Measurements from ENCODE around the gene PI4KA. TPM values are rescaled to one million over a fixed set of nuclear protein-coding genes. Genes with fewer than 3 reads are reported as not detected.

The PI4KA gene
- total and polyA plus RNA-seq, 3 experiments from 2014 or later: 64.9 to 65.8 (median 65.5) TPM

GRCh38 chr22:20811971-20812660 is 46.5 kb downstream of the PI4KA start:
- Mint-ChIP-seq H3K36me3 (peaks cover 0 to 81% (median 37%) of the 10 kb centered on the region in 3 donors), H3K27ac (peak overlapping the region in 1 of 8 donors; percentile 70)

GRCh38 chr22:20811171-20811570 is 47.4 kb downstream of the PI4KA start:
- peak overlapping the region in 3 of 8 donors; percentile 46 to 76 (median 68) for H3K27ac Mint-ChIP-seq
- Histone ChIP-seq H3K36me3 (ENCODE audit: insufficient read depth, low read length) (peaks cover 10% of the 10 kb centered on the region), H3K27ac (ENCODE audit: low read depth, low read length) (no peak overlapping the region), H3K27me3 (ENCODE audit: insufficient read depth, low read length, poor library complexity, severe bottlenecking) (no peaks in the 10 kb centered on the region), H3K4me3 (ENCODE audit: low read length) (no peak overlapping the region), H3K9me3 (ENCODE audit: low read length) (no peaks in the 10 kb centered on the region), H3K4me1 (ENCODE audit: insufficient read depth, low read length) (no peaks in the 10 kb centered on the region)
- H3K9me3 Mint-ChIP-seq: no peaks in the 10 kb centered on the region
- peaks cover 0 to 4% of the 10 kb centered on the region in 2 donors for H3K27me3 Mint-ChIP-seq
- H3K4me3 Mint-ChIP-seq: no peak overlapping the region
- ChIA-PET CTCF (interaction anchor here (0.7 kb wide), 1 partner anchor 11 kb away, joined by 3 read pairs; no protein-coding TSS in a partner anchor), POLR2A (no interaction called here)
- DNase-seq: peak in 1 of 5 donors; percentile 21
- peaks cover 0 to 77% (median 29%) of the 10 kb centered on the region in 3 donors for H3K36me3 Mint-ChIP-seq
- peaks cover 0 to 5% (median 3%) of the 10 kb centered on the region in 3 donors for H3K4me1 Mint-ChIP-seq

More at GRCh38 chr22:20811971-20812660, 46.5 kb downstream of the PI4KA start:
- ChIA-PET CTCF (interaction anchor here (1.0 kb wide), 1 partner anchor 12 kb away, joined by 4 read pairs; no protein-coding TSS in a partner anchor), POLR2A (no interaction called here)
- no peaks in the 10 kb centered on the region for H3K9me3 ChIP-seq (ENCODE audit: low read length)
- Mint-ChIP-seq H3K4me3 (no peak overlapping the region), H3K27me3 (peaks cover 0 to 6% of the 10 kb centered on the region in 2 donors), H3K9me3 (no peaks in the 10 kb centered on the region), H3K4me1 (peaks cover 0 to 5% (median 3%) of the 10 kb centered on the region in 3 donors)
- no peak for DNase-seq
- no peaks in the 10 kb centered on the region for H3K4me1 ChIP-seq (ENCODE audit: insufficient read depth, low read length)
- no peak overlapping the region for H3K27ac ChIP-seq (ENCODE audit: low read depth, low read length)
- H3K4me3 ChIP-seq (ENCODE audit: low read length): no peak overlapping the region
- H3K36me3 ChIP-seq (ENCODE audit: insufficient read depth, low read length): peaks cover 7% of the 10 kb centered on the region
- no peaks in the 10 kb centered on the region for H3K27me3 ChIP-seq (ENCODE audit: insufficient read depth, low read length, poor library complexity, severe bottlenecking)

GRCh38 chr22:20810645-20811044 is 48.0 kb downstream of the PI4KA start:
- H3K36me3 ChIP-seq (ENCODE audit: insufficient read depth, low read length): peaks cover 14% of the 10 kb centered on the region
- Mint-ChIP-seq H3K36me3 (peaks cover 0 to 79% (median 31%) of the 10 kb centered on the region in 3 donors), H3K27ac (peak overlapping the region in 3 of 8 donors; percentile 47 to 76 (median 51)), H3K4me3 (no peak overlapping the region), H3K4me1 (peaks cover 0 to 5% (median 3%) of the 10 kb centered on the region in 3 donors), H3K9me3 (no peaks in the 10 kb centered on the region), H3K27me3 (peaks cover 0 to 4% of the 10 kb centered on the region in 2 donors)
- no peak overlapping the region for H3K27ac ChIP-seq (ENCODE audit: low read depth, low read length)
- no peaks in the 10 kb centered on the region for H3K9me3 ChIP-seq (ENCODE audit: low read length)
- no peaks in the 10 kb centered on the region for H3K4me1 ChIP-seq (ENCODE audit: insufficient read depth, low read length)
- H3K4me3 ChIP-seq (ENCODE audit: low read length): no peak overlapping the region
- peak in 1 of 5 donors; percentile 85 for DNase-seq
- H3K27me3 ChIP-seq (ENCODE audit: insufficient read depth, low read length, poor library complexity, severe bottlenecking): no peaks in the 10 kb centered on the region
- ChIA-PET POLR2A (no interaction called here), CTCF (interaction anchor here (0.7 kb wide), 1 partner anchor 11 kb away, joined by 3 read pairs; no protein-coding TSS in a partner anchor)

- Histone ChIP-seq H3K27me3 (ENCODE audit: insufficient read depth, low read length, poor library complexity, severe bottlenecking) (no peaks in the 10 kb centered on the region), H3K36me3 (ENCODE audit: insufficient read depth, low read length) (peaks cover 16% of the 10 kb centered on the region), H3K4me1 (ENCODE audit: insufficient read depth, low read length) (no peaks in the 10 kb centered on the region), H3K9me3 (ENCODE audit: low read length) (no peaks in the 10 kb centered on the region), H3K4me3 (ENCODE audit: low read length) (no peak overlapping the region), H3K27ac (ENCODE audit: low read depth, low read length) (no peak overlapping the region)
- no peak for DNase-seq
- Mint-ChIP-seq H3K4me3 (no peak overlapping the region), H3K27me3 (peaks cover 0 to 3% of the 10 kb centered on the region in 2 donors), H3K36me3 (peaks cover 0 to 83% (median 30%) of the 10 kb centered on the region in 3 donors), H3K4me1 (peaks cover 0 to 5% (median 3%) of the 10 kb centered on the region in 3 donors), H3K9me3 (no peaks in the 10 kb centered on the region), H3K27ac (peak overlapping the region in 3 of 8 donors; percentile 12 to 89 (median 13))
- ChIA-PET CTCF (no interaction called here), POLR2A (no interaction called here)
These were observed 48.9 kb downstream of the PI4KA start for GRCh38 chr22:20809538-20810185.

GRCh38 chr22:20808844-20809243 is 49.8 kb downstream of the PI4KA start:
- ChIA-PET CTCF (no interaction called here), POLR2A (no interaction called here)
- H3K36me3 Mint-ChIP-seq: peaks cover 0 to 86% (median 32%) of the 10 kb centered on the region in 3 donors
- no peak overlapping the region for H3K4me3 ChIP-seq (ENCODE audit: low read length)
- peaks cover 0 to 5% (median 3%) of the 10 kb centered on the region in 3 donors for H3K4me1 Mint-ChIP-seq
- H3K27ac Mint-ChIP-seq: peak overlapping the region in 2 of 8 donors; percentile 38 to 52
- peaks cover 0 to 3% of the 10 kb centered on the region in 2 donors for H3K27me3 Mint-ChIP-seq
- no peak overlapping the region for H3K4me3 Mint-ChIP-seq
- H3K9me3 ChIP-seq (ENCODE audit: low read length): no peaks in the 10 kb centered on the region
- no peak for DNase-seq
- no peaks in the 10 kb centered on the region for H3K27me3 ChIP-seq (ENCODE audit: insufficient read depth, low read length, poor library complexity, severe bottlenecking)
- no peaks in the 10 kb centered on the region for H3K9me3 Mint-ChIP-seq
- H3K4me1 ChIP-seq (ENCODE audit: insufficient read depth, low read length): no peaks in the 10 kb centered on the region
- H3K27ac ChIP-seq (ENCODE audit: low read depth, low read length): no peak overlapping the region
- peaks cover 24% of the 10 kb centered on the region for H3K36me3 ChIP-seq (ENCODE audit: insufficient read depth, low read length)

GRCh38 chr22:20807315-20807752 is 51.3 kb downstream of the PI4KA start:
- CTCF ChIA-PET: no interaction called here
- Histone ChIP-seq H3K4me1 (ENCODE audit: insufficient read depth, low read length) (no peaks in the 10 kb centered on the region), H3K4me3 (ENCODE audit: low read length) (no peak overlapping the region), H3K27me3 (ENCODE audit: insufficient read depth, low read length, poor library complexity, severe bottlenecking) (no peaks in the 10 kb centered on the region), H3K9me3 (ENCODE audit: low read length) (no peaks in the 10 kb centered on the region), H3K36me3 (ENCODE audit: insufficient read depth, low read length) (peaks cover 38% of the 10 kb centered on the region), H3K27ac (ENCODE audit: low read depth, low read length) (no peak overlapping the region)
- peaks cover 4 to 88% (median 33%) of the 10 kb centered on the region in 3 donors for H3K36me3 Mint-ChIP-seq
- H3K9me3 Mint-ChIP-seq: no peaks in the 10 kb centered on the region
- H3K27me3 Mint-ChIP-seq: peaks cover 0 to 2% of the 10 kb centered on the region in 2 donors
- DNase-seq: no peak
- H3K27ac Mint-ChIP-seq: peak overlapping the region in 2 of 8 donors; percentile 66 to 89
- no peak overlapping the region for H3K4me3 Mint-ChIP-seq
- POLR2A ChIA-PET: interaction anchor here (0.6 kb wide), 1 partner anchor 62 kb away, joined by 6 read pairs; no protein-coding TSS in a partner anchor
- H3K4me1 Mint-ChIP-seq: peaks cover 0 to 5% (median 3%) of the 10 kb centered on the region in 3 donors

GRCh38 chr22:20805972-20806471 is 52.6 kb downstream of the PI4KA start:
- Histone ChIP-seq H3K4me3 (ENCODE audit: low read length) (no peak overlapping the region), H3K27ac (ENCODE audit: low read depth, low read length) (no peak overlapping the region), H3K27me3 (ENCODE audit: insufficient read depth, low read length, poor library complexity, severe bottlenecking) (no peaks in the 10 kb centered on the region), H3K4me1 (ENCODE audit: insufficient read depth, low read length) (no peaks in the 10 kb centered on the region), H3K9me3 (ENCODE audit: low read length) (no peaks in the 10 kb centered on the region), H3K36me3 (ENCODE audit: insufficient read depth, low read length) (peaks cover 38% of the 10 kb centered on the region)
- Mint-ChIP-seq H3K4me3 (no peak overlapping the region), H3K9me3 (no peaks in the 10 kb centered on the region), H3K4me1 (peaks cover 0 to 3% (median under 1%) of the 10 kb centered on the region in 3 donors), H3K36me3 (peaks cover 7 to 85% (median 36%) of the 10 kb centered on the region in 3 donors), H3K27me3 (peaks cover 0 to 2% of the 10 kb centered on the region in 2 donors), H3K27ac (no peak overlapping the region)
- DNase-seq: no peak
- POLR2A ChIA-PET: no interaction called here
- CTCF ChIA-PET: no interaction called here

- no peaks in the 10 kb centered on the region for H3K4me1 ChIP-seq (ENCODE audit: insufficient read depth, low read length)
- POLR2A ChIA-PET: no interaction called here
- H3K4me1 Mint-ChIP-seq: no peaks in the 10 kb centered on the region
- peak overlapping the region in 2 of 8 donors; percentile 42 to 43 for H3K27ac Mint-ChIP-seq
- no peak overlapping the region for H3K4me3 Mint-ChIP-seq
- H3K4me3 ChIP-seq (ENCODE audit: low read length): no peak overlapping the region
- no peaks in the 10 kb centered on the region for H3K9me3 Mint-ChIP-seq
- H3K27me3 ChIP-seq (ENCODE audit: insufficient read depth, low read length, poor library complexity, severe bottlenecking): no peaks in the 10 kb centered on the region
- peaks cover 44% of the 10 kb centered on the region for H3K36me3 ChIP-seq (ENCODE audit: insufficient read depth, low read length)
- H3K27ac ChIP-seq (ENCODE audit: low read depth, low read length): no peak overlapping the region
- DNase-seq: no peak
- peaks cover 0 to 2% of the 10 kb centered on the region in 2 donors for H3K27me3 Mint-ChIP-seq
- CTCF ChIA-PET: no interaction called here
- H3K9me3 ChIP-seq (ENCODE audit: low read length): no peaks in the 10 kb centered on the region
- H3K36me3 Mint-ChIP-seq: peaks cover 7 to 82% (median 30%) of the 10 kb centered on the region in 3 donors
These were observed 54.0 kb downstream of the PI4KA start for GRCh38 chr22:20804650-20805049.

All from CD8-positive, alpha-beta memory T cell (primary cell).